Measurements from ENCODE around the gene SLC25A38.
"Not testable (repeated sequence)": the region's sequence is repeated elsewhere in the genome, so short reads cannot be mapped to it uniquely, and the experiment has no call there.

The SLC25A38 gene

DNA sequence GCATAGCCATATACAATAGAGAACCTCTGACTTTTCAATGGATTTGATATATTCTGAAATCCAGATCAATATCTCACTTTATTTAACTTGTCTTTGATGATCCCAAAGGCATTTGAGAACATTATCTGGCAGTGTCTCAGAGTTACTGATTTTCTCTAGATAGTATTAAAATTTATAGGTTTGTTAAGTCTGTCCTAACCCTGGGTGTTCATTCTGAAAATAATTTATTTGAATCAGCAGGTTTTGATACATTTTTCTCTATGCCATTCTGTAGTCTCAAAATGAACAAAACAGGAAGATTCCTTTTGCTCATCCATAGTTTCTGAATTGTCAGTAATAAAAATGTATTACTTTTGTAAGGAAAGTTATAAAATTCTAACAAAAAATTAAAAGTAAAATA, 39.4 kb upstream of the SLC25A38 start:
- H3K4me3 ChIP-seq (ENCODE audit: control insufficient read depth, low read depth, low read length): no peak overlapping the region
- no peak for DNase-seq (ENCODE audit: low read depth)
- TF ChIP-seq, protein P1, sequence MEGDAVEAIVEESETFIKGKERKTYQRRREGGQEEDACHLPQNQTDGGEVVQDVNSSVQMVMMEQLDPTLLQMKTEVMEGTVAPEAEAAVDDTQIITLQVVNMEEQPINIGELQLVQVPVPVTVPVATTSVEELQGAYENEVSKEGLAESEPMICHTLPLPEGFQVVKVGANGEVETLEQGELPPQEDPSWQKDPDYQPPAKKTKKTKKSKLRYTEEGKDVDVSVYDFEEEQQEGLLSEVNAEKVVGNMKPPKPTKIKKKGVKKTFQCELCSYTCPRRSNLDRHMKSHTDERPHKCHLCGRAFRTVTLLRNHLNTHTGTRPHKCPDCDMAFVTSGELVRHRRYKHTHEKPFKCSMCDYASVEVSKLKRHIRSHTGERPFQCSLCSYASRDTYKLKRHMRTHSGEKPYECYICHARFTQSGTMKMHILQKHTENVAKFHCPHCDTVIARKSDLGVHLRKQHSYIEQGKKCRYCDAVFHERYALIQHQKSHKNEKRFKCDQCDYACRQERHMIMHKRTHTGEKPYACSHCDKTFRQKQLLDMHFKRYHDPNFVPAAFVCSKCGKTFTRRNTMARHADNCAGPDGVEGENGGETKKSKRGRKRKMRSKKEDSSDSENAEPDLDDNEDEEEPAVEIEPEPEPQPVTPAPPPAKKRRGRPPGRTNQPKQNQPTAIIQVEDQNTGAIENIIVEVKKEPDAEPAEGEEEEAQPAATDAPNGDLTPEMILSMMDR (conservative IDR thresholded peaks at IDR 0.05; ENCODE audit: control insufficient read depth, insufficient read depth, low read depth, low read length): no peak

DNA sequence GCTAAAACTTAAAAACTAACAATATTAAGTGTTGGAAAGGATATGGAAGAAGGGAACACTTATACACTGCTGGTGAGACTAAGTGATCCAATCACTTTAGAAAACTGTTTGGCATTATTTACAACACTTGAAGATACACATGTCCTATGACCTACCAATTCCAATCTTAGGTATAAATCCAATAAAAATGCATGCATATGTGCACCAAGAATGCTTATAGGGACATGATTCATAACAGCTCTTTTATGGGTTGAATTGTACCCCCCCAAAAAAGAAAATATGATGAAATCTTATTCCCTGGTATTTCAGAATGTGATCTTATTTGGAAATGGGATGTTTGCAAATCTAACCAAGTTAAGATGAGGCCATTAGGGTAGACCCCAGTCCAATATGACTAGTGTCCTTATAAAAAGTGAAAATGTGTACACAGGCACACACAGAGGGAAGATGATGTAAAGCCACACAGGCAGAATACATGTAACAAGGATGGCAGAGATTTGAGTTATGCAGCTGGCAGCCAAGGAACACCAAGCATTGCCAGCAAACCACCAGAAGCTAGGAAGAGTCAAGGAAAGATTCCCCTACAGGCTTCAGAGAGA, 38.3 kb upstream of the SLC25A38 start:
- TF ChIP-seq, protein P1 (conservative IDR thresholded peaks at IDR 0.05; ENCODE audit: control insufficient read depth, insufficient read depth, low read depth, low read length): no peak
- DNase-seq (ENCODE audit: low read depth): no peak
- H3K4me3 ChIP-seq (ENCODE audit: control insufficient read depth, low read depth, low read length): no peak overlapping the region

DNA sequence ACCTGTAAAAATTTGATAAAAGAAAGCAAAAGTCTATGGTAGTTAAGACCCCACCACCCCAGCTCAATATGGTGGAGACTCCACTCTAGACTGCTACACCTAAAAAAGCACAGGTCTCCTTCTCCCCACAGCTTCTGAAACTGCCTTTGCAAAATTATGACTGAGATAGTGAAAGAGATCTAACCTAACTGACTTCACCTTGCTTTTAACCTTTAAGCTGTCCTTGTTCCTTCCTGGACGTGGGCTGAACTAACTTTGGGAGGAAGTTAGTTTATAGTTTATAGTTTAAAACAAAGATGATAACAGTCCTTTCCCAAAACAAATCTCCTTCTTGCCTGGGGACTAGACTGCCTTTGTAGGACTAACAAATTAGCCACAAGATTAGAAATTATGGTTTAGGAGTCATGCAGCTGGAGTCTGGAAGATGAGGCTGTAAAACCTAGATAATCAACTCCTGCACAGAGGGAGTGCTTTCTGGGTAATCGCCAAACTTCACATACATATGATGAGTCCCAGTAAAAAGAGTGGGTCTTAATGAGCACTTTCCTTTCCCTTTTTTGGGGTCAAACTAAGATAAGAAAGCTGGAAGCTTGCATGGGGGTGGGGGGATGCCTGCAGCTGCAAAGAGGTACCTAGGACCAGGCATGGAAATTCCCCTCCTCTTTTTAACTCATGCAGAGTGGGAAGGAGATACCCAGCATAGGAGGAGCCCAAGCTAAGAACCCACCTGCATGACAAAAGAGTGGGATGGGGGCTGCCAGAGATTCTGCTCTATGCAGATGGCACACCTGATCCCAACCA, 36.2 kb upstream of the SLC25A38 start:
- TF ChIP-seq, protein P1 (conservative IDR thresholded peaks at IDR 0.05; ENCODE audit: control insufficient read depth, insufficient read depth, low read depth, low read length): no peak
- no peak overlapping the region for H3K4me3 ChIP-seq (ENCODE audit: control insufficient read depth, low read depth, low read length)
- no peak for DNase-seq (ENCODE audit: low read depth)

DNA sequence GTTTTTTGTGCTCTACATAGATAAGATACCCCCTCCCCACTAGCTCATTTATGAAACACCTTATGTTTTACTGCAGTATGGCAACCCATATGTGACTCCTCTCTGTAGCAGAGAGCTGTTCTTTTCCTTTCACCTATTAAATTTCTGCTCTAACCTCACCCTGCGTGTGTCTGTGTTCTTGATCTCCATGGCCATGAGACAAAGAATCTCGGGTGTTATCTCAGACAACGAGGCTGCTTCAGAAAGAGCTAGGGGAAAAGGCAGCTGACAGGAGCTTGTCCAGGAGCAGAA, 35.6 kb upstream of the SLC25A38 start:
- DNase-seq (ENCODE audit: low read depth): no peak
- TF ChIP-seq, protein P1 (conservative IDR thresholded peaks at IDR 0.05; ENCODE audit: control insufficient read depth, insufficient read depth, low read depth, low read length): no peak
- no peak overlapping the region for H3K4me3 ChIP-seq (ENCODE audit: control insufficient read depth, low read depth, low read length)

DNA sequence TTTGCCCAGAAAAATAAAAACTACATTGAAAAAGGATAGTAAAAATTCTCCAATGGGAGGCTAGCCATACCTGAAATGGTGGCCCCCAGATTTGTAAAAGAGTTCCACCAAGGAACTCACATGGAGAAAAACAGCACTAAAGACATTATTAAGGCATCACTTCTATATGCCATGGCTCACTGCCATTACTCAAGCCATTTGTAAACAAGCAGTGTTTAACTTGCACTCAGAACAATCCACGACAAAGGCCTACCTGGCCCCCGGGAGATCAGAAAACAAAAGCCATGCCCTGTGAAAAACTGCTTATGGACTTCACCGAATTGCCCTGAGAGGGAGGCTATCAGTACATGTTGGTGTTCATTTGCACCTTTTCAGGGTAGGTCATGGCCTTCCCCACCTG, 34.1 kb upstream of the SLC25A38 start:
- no peak overlapping the region for H3K4me3 ChIP-seq (ENCODE audit: control insufficient read depth, low read depth, low read length)
- TF ChIP-seq, protein P1 (conservative IDR thresholded peaks at IDR 0.05; ENCODE audit: control insufficient read depth, insufficient read depth, low read depth, low read length): no peak
- no peak for DNase-seq (ENCODE audit: low read depth)

DNA sequence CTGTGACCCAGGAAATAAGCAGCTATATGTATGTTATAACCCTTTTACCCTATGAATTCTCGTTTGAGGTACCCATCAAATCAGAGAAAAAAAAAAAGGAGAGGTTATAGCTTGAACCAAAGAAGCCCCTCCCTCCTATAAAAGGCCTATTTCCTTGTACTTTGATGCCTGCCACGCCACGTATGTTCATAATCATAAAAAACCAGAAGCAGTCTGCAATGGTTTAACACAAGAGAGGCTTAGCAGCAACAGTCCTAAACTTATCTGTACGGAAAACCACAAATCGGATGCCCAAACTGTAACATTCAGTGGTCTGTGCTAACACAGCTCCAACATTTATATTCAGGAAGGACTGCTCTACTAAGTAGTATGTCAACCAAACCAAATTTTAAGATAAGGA, 32.5 kb upstream of the SLC25A38 start:
- DNase-seq (ENCODE audit: low read depth): no peak
- TF ChIP-seq, protein P1 (conservative IDR thresholded peaks at IDR 0.05; ENCODE audit: control insufficient read depth, insufficient read depth, low read depth, low read length): no peak

DNA sequence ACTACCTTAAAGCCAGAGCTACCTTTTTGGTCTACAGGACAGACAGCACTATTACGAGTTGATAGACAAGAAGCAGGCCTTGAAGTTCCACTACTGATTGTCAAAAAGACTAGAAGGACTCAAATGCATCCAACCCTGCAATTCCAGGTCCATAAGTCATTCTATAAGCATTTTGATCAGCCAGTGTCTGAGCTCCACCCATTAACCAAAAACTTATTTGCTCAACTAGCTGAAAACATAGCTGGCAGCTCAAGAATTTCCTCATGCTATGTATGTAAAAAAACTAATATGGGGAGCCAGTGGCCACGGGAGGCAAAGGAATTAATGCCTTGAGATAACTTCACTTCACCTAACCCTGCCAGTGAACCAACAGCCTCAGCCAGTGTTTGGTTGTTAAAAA, 32.0 kb upstream of the SLC25A38 start:
- H3K4me3 ChIP-seq (ENCODE audit: control insufficient read depth, low read depth, low read length); DNase-seq (ENCODE audit: low read depth): not testable (repeated sequence)

More for the DNA sequence above, 32.5 kb upstream of the SLC25A38 start:
- H3K4me3 ChIP-seq (ENCODE audit: control insufficient read depth, low read depth, low read length): no peak overlapping the region

DNA sequence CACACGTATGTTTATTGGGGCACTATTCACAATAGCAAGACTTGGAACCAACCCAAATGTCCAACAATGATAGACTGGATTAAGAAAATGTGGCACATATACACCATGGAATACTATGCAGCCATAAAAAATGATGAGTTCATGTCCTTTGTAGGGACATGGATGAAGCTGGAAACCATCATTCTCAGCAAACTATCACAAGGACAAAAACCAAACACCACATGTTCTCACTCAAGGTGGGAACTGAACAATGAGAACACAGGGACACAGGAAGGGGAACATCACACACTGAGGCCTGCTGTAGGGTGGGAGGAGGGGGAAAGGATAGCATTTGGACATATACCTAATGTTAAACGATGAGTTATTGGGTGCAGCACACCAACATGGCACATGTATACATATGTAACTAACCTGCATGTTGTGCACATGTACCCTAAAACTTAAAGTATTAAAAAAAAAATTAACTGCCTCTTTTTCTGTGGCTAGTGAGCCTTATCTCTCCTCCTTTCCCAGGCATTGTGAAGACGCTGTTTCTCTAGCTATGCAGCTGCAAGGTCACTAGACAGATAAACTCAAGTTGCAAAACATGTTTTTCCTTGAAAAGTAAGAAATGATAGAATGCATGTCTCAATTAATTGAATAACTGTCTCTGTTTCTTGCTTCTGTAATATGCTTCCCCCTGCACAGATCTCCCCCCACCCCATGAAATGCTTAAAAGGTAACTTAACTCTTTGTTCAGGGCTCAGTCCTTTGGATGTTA, 29.8 kb upstream of the SLC25A38 start:
- DNase-seq (ENCODE audit: low read depth); H3K4me3 ChIP-seq (ENCODE audit: control insufficient read depth, low read depth, low read length): not testable (repeated sequence)
